Measurements from ENCODE around the gene CCL23.

DNA sequence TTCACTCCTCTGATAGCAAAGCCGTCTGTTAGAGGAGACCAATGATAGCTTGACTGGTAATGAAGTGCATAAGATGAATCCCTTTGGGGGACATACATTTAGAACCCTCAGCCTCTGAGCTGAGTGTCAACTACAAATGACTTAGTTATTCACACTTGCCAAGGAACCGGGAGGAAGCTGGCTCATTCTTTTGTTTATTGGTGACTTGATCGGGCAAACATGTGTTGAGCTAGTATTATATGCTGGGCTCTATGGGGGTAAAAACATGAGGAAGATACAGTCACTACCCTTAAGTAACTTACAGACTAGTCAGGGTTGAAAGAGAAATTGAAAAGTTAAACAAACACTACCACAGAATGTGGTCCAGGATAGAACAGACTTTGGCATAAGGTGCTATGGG, 39.4 kb downstream of the CCL23 start:
- TF ChIP-seq, protein P1, sequence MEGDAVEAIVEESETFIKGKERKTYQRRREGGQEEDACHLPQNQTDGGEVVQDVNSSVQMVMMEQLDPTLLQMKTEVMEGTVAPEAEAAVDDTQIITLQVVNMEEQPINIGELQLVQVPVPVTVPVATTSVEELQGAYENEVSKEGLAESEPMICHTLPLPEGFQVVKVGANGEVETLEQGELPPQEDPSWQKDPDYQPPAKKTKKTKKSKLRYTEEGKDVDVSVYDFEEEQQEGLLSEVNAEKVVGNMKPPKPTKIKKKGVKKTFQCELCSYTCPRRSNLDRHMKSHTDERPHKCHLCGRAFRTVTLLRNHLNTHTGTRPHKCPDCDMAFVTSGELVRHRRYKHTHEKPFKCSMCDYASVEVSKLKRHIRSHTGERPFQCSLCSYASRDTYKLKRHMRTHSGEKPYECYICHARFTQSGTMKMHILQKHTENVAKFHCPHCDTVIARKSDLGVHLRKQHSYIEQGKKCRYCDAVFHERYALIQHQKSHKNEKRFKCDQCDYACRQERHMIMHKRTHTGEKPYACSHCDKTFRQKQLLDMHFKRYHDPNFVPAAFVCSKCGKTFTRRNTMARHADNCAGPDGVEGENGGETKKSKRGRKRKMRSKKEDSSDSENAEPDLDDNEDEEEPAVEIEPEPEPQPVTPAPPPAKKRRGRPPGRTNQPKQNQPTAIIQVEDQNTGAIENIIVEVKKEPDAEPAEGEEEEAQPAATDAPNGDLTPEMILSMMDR (conservative IDR thresholded peaks at IDR 0.05 in 1 of 2, IDR thresholded peaks at IDR 0.05 in 1 of 2; ENCODE audit: low read depth in 1 of 2, low read length in 2 of 2): no peak
- no peak for TF ChIP-seq EZH2 (IDR thresholded peaks at IDR 0.05; ENCODE audit: low read length, missing control alignments)

Measured in fibroblast of lung (primary cell).